ENCODE results near the gene KDF1. TPM values are rescaled to one million over a fixed set of nuclear protein-coding genes. Genes with fewer than 3 reads are reported as not detected.
"Not testable (repeated sequence)": the region's sequence is repeated elsewhere in the genome, so short reads cannot be mapped to it uniquely, and the experiment has no call there.

KDF1 gene
- total RNA-seq, 2 experiments from 2014 or later = 0.30 to 0.39 TPM

GRCh38 chr1:26949926-26950319 lies 10.3 kb downstream of the KDF1 start:
- POLR2A ChIA-PET = no interaction called here
- H3K27me3 Mint-ChIP-seq = no peaks in the 10 kb centered on the region
- ATAC-seq = no peak
- H3K4me3 Mint-ChIP-seq = no peak overlapping the region
- DNase-seq = no peak
- H3K27ac Mint-ChIP-seq = no peak overlapping the region
- intact Hi-C loops (cut with DNase I, micrococcal nuclease) = no loop called here
- no peaks in the 10 kb centered on the region for H3K4me1 Mint-ChIP-seq
- H3K36me3 Mint-ChIP-seq (ENCODE audit: low read depth) = peaks cover 21% of the 10 kb centered on the region
- CTCF ChIA-PET = interaction anchor here (0.6 kb wide), 1 partner anchor 9 kb away, joined by 4 read pairs; no protein-coding TSS in a partner anchor
- no peaks in the 10 kb centered on the region for H3K9me3 Mint-ChIP-seq (ENCODE audit: low read depth)

- H3K4me3 Mint-ChIP-seq = no peak overlapping the region
- no peaks in the 10 kb centered on the region for H3K9me3 Mint-ChIP-seq (ENCODE audit: low read depth)
- H3K36me3 Mint-ChIP-seq (ENCODE audit: low read depth) = peaks cover 22% of the 10 kb centered on the region
- no peak for ATAC-seq
- ChIA-PET CTCF (no interaction called here), POLR2A (no interaction called here)
- intact Hi-C loops (cut with DNase I, micrococcal nuclease) = no loop called here
- H3K27me3 Mint-ChIP-seq = no peaks in the 10 kb centered on the region
- no peaks in the 10 kb centered on the region for H3K4me1 Mint-ChIP-seq
- no peak overlapping the region for H3K27ac Mint-ChIP-seq
- no peak for DNase-seq
Observed at GRCh38 chr1:26949266-26949925, 10.9 kb downstream of the KDF1 start.

GRCh38 chr1:26948725-26949057 lies 11.6 kb downstream of the KDF1 start:
- H3K36me3 Mint-ChIP-seq (ENCODE audit: low read depth) = peaks cover 27% of the 10 kb centered on the region
- DNase-seq; ATAC-seq; H3K27me3 Mint-ChIP-seq; POLR2A ChIA-PET; intact Hi-C loops (cut with DNase I, micrococcal nuclease); H3K4me3 Mint-ChIP-seq; H3K4me1 Mint-ChIP-seq; H3K27ac Mint-ChIP-seq; CTCF ChIA-PET; H3K9me3 Mint-ChIP-seq (ENCODE audit: low read depth): not testable (repeated sequence)

DNA sequence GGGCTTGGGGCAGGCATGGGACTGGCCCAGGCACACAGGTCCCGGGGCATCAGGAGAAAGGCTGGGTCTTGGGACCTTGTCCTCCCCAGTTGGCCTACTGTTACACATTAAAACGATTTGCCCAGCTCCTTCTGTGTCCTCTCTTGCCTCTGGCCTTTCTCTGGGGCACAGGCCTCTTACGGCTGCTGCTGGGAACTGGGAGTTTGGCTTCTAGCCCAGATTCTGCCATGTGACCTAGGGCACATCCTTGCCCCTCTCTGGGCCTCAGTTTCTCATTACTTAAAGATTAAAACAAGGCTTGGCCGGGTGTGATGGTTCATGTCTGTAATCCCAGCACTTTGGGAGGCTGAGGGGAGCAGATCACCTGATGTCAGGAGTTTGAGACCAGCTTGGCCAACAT lies 14.0 kb downstream of the KDF1 start:
- intact Hi-C loops (cut with DNase I, micrococcal nuclease) = no loop called here
- H3K27ac Mint-ChIP-seq = no peak overlapping the region
- CTCF ChIA-PET = no interaction called here
- no peaks in the 10 kb centered on the region for H3K27me3 Mint-ChIP-seq
- H3K4me3 Mint-ChIP-seq = no peak overlapping the region
- H3K36me3 Mint-ChIP-seq (ENCODE audit: low read depth) = peaks cover 43% of the 10 kb centered on the region
- no peak for ATAC-seq
- no peak for DNase-seq
- POLR2A ChIA-PET = no interaction called here
- no peaks in the 10 kb centered on the region for H3K9me3 Mint-ChIP-seq (ENCODE audit: low read depth)
- no peaks in the 10 kb centered on the region for H3K4me1 Mint-ChIP-seq

- no peaks in the 10 kb centered on the region for H3K4me1 Mint-ChIP-seq
- ChIA-PET CTCF (interaction anchor here (0.7 kb wide), 1 partner anchor 353 kb away, joined by 3 read pairs; no protein-coding TSS in a partner anchor), POLR2A (no interaction called here)
- intact Hi-C loops (cut with DNase I, micrococcal nuclease) = no loop called here
- no peaks in the 10 kb centered on the region for H3K9me3 Mint-ChIP-seq (ENCODE audit: low read depth)
- no peak overlapping the region for H3K4me3 Mint-ChIP-seq
- H3K27me3 Mint-ChIP-seq = no peaks in the 10 kb centered on the region
- peaks cover 43% of the 10 kb centered on the region for H3K36me3 Mint-ChIP-seq (ENCODE audit: low read depth)
- ATAC-seq (no peak), DNase-seq (no peak)
- H3K27ac Mint-ChIP-seq = no peak overlapping the region
Observed at GRCh38 chr1:26945728-26946127, 14.5 kb downstream of the KDF1 start.

DNA sequence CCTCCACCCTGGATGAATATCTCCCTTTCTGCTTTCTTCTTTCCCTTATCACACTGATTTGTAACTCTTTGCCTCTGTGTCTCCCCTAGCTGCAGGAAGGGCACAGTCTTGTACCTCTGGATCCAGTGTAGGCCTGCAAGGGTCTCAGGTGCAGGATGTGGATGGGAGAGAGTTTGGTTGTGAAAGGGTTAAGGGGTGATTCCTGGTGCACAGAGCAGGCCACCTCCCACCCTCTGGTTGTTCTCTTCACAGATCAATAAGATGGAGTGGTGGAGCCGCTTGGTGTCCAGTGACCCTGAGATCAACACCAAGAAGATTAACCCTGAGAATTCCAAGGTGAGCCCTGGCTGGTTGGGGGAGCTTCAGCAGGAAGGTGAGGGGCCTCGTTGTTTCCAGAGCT lies 15.1 kb downstream of the KDF1 start:
- Mint-ChIP-seq H3K9me3 (ENCODE audit: low read depth) (no peaks in the 10 kb centered on the region), H3K27ac (no peak overlapping the region), H3K4me3 (no peak overlapping the region), H3K27me3 (no peaks in the 10 kb centered on the region), H3K4me1 (no peaks in the 10 kb centered on the region), H3K36me3 (ENCODE audit: low read depth) (peaks cover 43% of the 10 kb centered on the region)
- intact Hi-C loops (cut with DNase I, micrococcal nuclease) = no loop called here
- POLR2A ChIA-PET = no interaction called here
- CTCF ChIA-PET = interaction anchor here (0.7 kb wide), 1 partner anchor 353 kb away, joined by 3 read pairs; no protein-coding TSS in a partner anchor
- no peak for DNase-seq
- ATAC-seq = no peak

DNA sequence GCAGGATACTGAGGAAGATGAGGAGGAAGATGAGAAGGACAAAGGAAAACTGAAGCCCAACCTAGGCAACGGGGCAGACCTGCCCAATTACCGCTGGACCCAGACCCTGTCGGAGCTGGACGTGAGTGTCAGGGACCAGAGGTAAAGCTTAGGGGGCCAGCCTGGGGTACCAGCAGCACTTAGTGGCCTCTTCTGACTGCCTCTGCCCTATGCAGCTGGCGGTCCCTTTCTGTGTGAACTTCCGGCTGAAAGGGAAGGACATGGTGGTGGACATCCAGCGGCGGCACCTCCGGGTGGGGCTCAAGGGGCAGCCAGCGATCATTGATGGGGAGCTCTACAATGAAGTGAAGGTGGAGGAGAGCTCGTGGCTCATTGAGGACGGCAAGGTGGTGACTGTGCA lies 17.6 kb downstream of the KDF1 start:
- no peaks in the 10 kb centered on the region for H3K9me3 Mint-ChIP-seq (ENCODE audit: low read depth)
- H3K36me3 Mint-ChIP-seq (ENCODE audit: low read depth) = peaks cover 43% of the 10 kb centered on the region
- ATAC-seq (no peak), DNase-seq (no peak)
- H3K27ac Mint-ChIP-seq = peak overlapping the region; percentile 60
- intact Hi-C loops (cut with DNase I, micrococcal nuclease) = no loop called here
- H3K4me3 Mint-ChIP-seq = no peak overlapping the region
- no peaks in the 10 kb centered on the region for H3K4me1 Mint-ChIP-seq
- CTCF ChIA-PET = interaction anchor here (0.6 to 0.8 kb wide), 2 partner anchors 157 to 614 kb away, joined by 3 to 4 read pairs; no protein-coding TSS in a partner anchor
- POLR2A ChIA-PET = interaction anchor here (0.6 kb wide), 1 partner anchor 327 kb away, joined by 3 read pairs; no protein-coding TSS in a partner anchor
- no peaks in the 10 kb centered on the region for H3K27me3 Mint-ChIP-seq

DNA sequence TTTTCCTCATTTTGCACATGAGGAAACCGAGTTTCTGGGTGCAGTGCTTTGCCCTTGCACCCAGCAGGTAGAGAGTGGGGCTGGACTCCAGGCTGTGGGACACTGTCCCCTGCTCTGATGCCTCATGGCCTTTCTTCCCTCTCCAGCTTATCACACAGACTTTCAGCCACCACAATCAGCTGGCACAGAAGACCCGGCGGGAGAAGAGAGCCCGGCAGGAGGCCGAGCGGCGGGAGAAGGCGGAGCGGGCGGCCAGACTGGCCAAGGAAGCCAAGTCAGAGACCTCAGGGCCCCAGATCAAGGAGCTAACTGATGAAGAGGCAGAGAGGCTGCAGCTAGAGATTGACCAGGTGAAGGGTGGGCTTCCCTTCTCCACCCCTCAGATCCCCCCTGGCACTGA lies 19.0 kb downstream of the KDF1 start:
- Mint-ChIP-seq H3K9me3 (ENCODE audit: low read depth) (no peaks in the 10 kb centered on the region), H3K4me3 (no peak overlapping the region), H3K27ac (no peak overlapping the region), H3K27me3 (no peaks in the 10 kb centered on the region), H3K4me1 (no peaks in the 10 kb centered on the region), H3K36me3 (ENCODE audit: low read depth) (peaks cover 40% of the 10 kb centered on the region)
- ChIA-PET POLR2A (no interaction called here), CTCF (no interaction called here)
- ATAC-seq = no peak
- DNase-seq = no peak
- intact Hi-C loops (cut with DNase I, micrococcal nuclease) = no loop called here

- H3K27ac Mint-ChIP-seq = no peak overlapping the region
- intact Hi-C loops (cut with DNase I, micrococcal nuclease) = no loop called here
Observed at GRCh38 chr1:26938659-26939025, 21.6 kb downstream of the KDF1 start.

DNA sequence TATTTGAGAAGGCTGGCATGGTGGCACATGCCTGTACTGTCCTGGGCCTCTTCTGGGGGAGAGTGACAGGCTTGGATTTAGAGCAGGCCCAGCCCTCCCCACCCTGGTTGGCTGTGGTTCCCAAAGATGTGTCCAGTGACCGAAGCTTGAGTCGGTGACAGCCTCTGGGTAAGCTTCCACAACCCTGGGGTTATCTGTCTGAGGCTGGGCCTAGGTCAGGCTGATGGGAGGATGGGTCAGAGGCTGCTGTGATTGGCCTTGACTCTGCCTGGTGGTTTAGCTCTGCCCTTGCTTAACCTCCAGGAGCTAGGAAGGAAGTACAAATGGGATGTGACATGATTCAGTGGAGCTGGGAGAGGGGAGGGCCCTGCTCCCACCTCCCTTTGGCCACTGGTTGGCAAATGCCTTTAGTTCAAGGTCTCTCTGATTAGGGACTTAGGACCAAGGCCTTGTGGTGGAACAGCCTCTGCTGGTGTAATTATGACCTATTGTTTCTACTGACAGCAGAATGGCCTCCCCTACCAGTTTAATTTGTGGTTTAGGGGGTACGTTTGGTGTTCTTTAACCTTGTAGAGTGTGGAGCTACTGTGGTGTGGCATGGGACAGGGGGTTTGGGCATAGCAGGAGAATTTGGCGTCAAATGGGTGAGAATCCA lies 22.1 kb downstream of the KDF1 start:
- Mint-ChIP-seq H3K27me3 (no peaks in the 10 kb centered on the region), H3K4me3 (no peak overlapping the region), H3K36me3 (ENCODE audit: low read depth) (peaks cover 29% of the 10 kb centered on the region), H3K27ac (no peak overlapping the region), H3K4me1 (no peaks in the 10 kb centered on the region), H3K9me3 (ENCODE audit: low read depth) (no peaks in the 10 kb centered on the region)
- no peak for DNase-seq
- ATAC-seq = no peak
- CTCF ChIA-PET = interaction anchor here (0.8 kb wide), 1 partner anchor 52 kb away, joined by 3 read pairs; no protein-coding TSS in a partner anchor
- POLR2A ChIA-PET = interaction anchor here (0.6 kb wide), 2 partner anchors 13 to 74 kb away, joined by 3 to 5 read pairs; no protein-coding TSS in a partner anchor
- intact Hi-C loops (cut with DNase I, micrococcal nuclease) = no loop called here

More at GRCh38 chr1:26938659-26939025, 21.6 kb downstream of the KDF1 start:
- no peak for DNase-seq
- Mint-ChIP-seq H3K4me1 (no peaks in the 10 kb centered on the region), H3K9me3 (ENCODE audit: low read depth) (no peaks in the 10 kb centered on the region), H3K36me3 (ENCODE audit: low read depth) (peaks cover 31% of the 10 kb centered on the region), H3K27me3 (no peaks in the 10 kb centered on the region), H3K4me3 (no peak overlapping the region)
- ChIA-PET CTCF (no interaction called here), POLR2A (interaction anchor here (0.6 kb wide), 1 partner anchor 75 kb away, joined by 3 read pairs; no protein-coding TSS in a partner anchor)
- ATAC-seq = no peak

- Mint-ChIP-seq H3K4me3 (no peak overlapping the region), H3K9me3 (ENCODE audit: low read depth) (no peaks in the 10 kb centered on the region), H3K4me1 (no peaks in the 10 kb centered on the region), H3K27me3 (no peaks in the 10 kb centered on the region), H3K27ac (no peak overlapping the region), H3K36me3 (ENCODE audit: low read depth) (peaks cover 25% of the 10 kb centered on the region)
- CTCF ChIA-PET = no interaction called here
- DNase-seq (no peak), ATAC-seq (no peak)
- POLR2A ChIA-PET = no interaction called here
- intact Hi-C loops (cut with DNase I, micrococcal nuclease) = no loop called here
Observed at GRCh38 chr1:26936823-26937222, 23.4 kb downstream of the KDF1 start.

- Mint-ChIP-seq H3K9me3 (ENCODE audit: low read depth) (no peaks in the 10 kb centered on the region), H3K4me1 (no peaks in the 10 kb centered on the region), H3K27ac (no peak overlapping the region), H3K4me3 (no peak overlapping the region), H3K27me3 (no peaks in the 10 kb centered on the region), H3K36me3 (ENCODE audit: low read depth) (peaks cover 42% of the 10 kb centered on the region)
- ATAC-seq (no peak), DNase-seq (no peak)
- intact Hi-C loops (cut with DNase I, micrococcal nuclease) = no loop called here
- POLR2A ChIA-PET = no interaction called here
- CTCF ChIA-PET = interaction anchor here (0.6 kb wide), 1 partner anchor 8 kb away, joined by 3 read pairs; no protein-coding TSS in a partner anchor
Observed at GRCh38 chr1:26932531-26932930, 27.7 kb downstream of the KDF1 start.
